Panc1 (cell line): Measurements from ENCODE around the gene TNPO2. TPM values are rescaled to one million over a fixed set of nuclear protein-coding genes. Genes with fewer than 3 reads are reported as not detected.

Experiments used
- ATAC-seq: fragments of 200-7000 bp; cut with Tn5 transposase; 2 replicates; pipeline ENCODE4 v1.9.1; 2020; ENCODE audit warnings: mild to moderate bottlenecking, moderate library complexity
- BruUV-seq: library from RNA; stranded (reverse); fragments of 400-500 nt; replicated peaks from 2 replicates; lab custom pipeline; 2021; lab: Mats Ljungman, UMichigan
- CTCF ChIA-PET: fragments of 300-600 bp; sonication (Branson Sonifier 250); formaldehyde crosslinking; loops from one replicate; lab custom pipeline; 2022; ENCODE audit warnings: antibody characterized with exemption; lab: Charles Lee
- POLR2A ChIA-PET: fragments of 300-600 bp; sonication (Branson Sonifier 250); formaldehyde crosslinking; loops from one replicate; lab custom pipeline; 2022; ENCODE audit warnings: antibody characterized with exemption; lab: Charles Lee
- DNase-seq: peaks from one replicate; pipeline ENCODE4 v3.0.0-alpha.2; 2010; ENCODE audit warnings: low read depth, low spot score
- H3K27ac ChIP-seq: 2 replicates; pipeline ENCODE4 v1.5.1; 2011; ENCODE audit warnings: mild to moderate bottlenecking, low read length, inconsistent platforms
- H3K27me3 ChIP-seq: fragments of 200-500 bp; sonication (Bioruptor generic); 2 replicates; pipeline ENCODE4 v1.6.0; 2014; ENCODE audit warnings: low read length, inconsistent platforms; ENCODE audit not compliant: control insufficient read depth, insufficient read depth
- H3K36me3 ChIP-seq: fragments of 200-500 bp; sonication (Bioruptor generic); 2 replicates; pipeline ENCODE4 v1.5.1; 2014; ENCODE audit warnings: inconsistent platforms, mild to moderate bottlenecking, low read length, moderate library complexity; ENCODE audit not compliant: control insufficient read depth, insufficient read depth
- H3K4me1 ChIP-seq: 2 replicates; pipeline ENCODE4 v1.5.1; 2011; ENCODE audit warnings: inconsistent platforms, mild to moderate bottlenecking, low read length, moderate library complexity; ENCODE audit not compliant: control insufficient read depth, insufficient read depth
- H3K4me3 ChIP-seq, 2 experiments: 2 replicates each; pipeline ENCODE4 v1.5.1; 2011 to 2012; ENCODE audit warnings: low read depth in 2 of 2, low read length in 2 of 2, mild to moderate bottlenecking in 2 of 2, inconsistent platforms in 1 of 2, moderate library complexity in 1 of 2
- H3K9me3 ChIP-seq: fragments of 200-500 bp; sonication (Bioruptor generic); 2 replicates; pipeline ENCODE4 v1.5.1; 2014; ENCODE audit warnings: low read depth, mild to moderate bottlenecking, inconsistent platforms, low read length, moderate library complexity; ENCODE audit not compliant: control insufficient read depth, insufficient read depth
- CTCF ChIP-seq: fragments of 450-650 bp; IDR thresholded peaks from 2 replicates; pipeline ENCODE4 v1.5.1; 2017; ENCODE audit warnings: mild to moderate bottlenecking
- POLR2AphosphoS5 ChIP-seq: IDR thresholded peaks from 2 replicates; pipeline ENCODE4 v1.6.1; 2012; ENCODE audit warnings: mild to moderate bottlenecking, low read depth, low read length, moderate library complexity
- REST ChIP-seq, 2 experiments: IDR thresholded peaks; 2 replicates each; pipeline ENCODE4 v1.6.1; 2011 to 2012; ENCODE audit warnings: low read depth in 2 of 2, control low read depth in 1 of 2, low read length in 1 of 2, mild to moderate bottlenecking in 1 of 2, moderate library complexity in 1 of 2; ENCODE audit not compliant: insufficient read depth in 1 of 2
- SIN3A ChIP-seq: IDR thresholded peaks from 2 replicates; pipeline ENCODE4 v1.6.1; 2012; ENCODE audit warnings: low read depth, mild to moderate bottlenecking, low read length, moderate library complexity, borderline replicate concordance; ENCODE audit not compliant: insufficient read depth
- TCF7L2 ChIP-seq: IDR thresholded peaks from 2 replicates; pipeline ENCODE4 v1.6.1; 2011; ENCODE audit warnings: mild to moderate bottlenecking, low read depth, low read length, inconsistent platforms
- in situ Hi-C: cut with HindIII; loops from 2 replicates; pipeline ENCODE4 v1.10.0; 2016; ENCODE audit warnings: low sequenced_read_pairs, low pct_unique_long_range_greater_than_20kb
- intact Hi-C: fragments of 100-400 bp; cut with micrococcal nuclease; formaldehyde crosslinking; loops from one replicate; pipeline ENCODE4 v1.10.0; 2022; ENCODE audit not compliant: unreplicated experiment
- total RNA-seq: library from RNA; stranded (reverse); gene quantifications from one replicate; pipeline ENCODE4 v1.2.1, GENCODE V29; 2021; ENCODE audit not compliant: unreplicated experiment

Gene TNPO2
- total RNA-seq, 1 experiment from 2014 or later: 83.3 TPM

GRCh38 chr19:12764698-12765097, 41.0 kb upstream of the TNPO2 start:
- H3K36me3 ChIP-seq: no peaks in the 10 kb centered on the region
- TF ChIP-seq CTCF (no peak), REST (IDR thresholded peaks at IDR 0.05; ENCODE audit: insufficient read depth in 1 of 2, low read depth in 2 of 2, low read length in 1 of 2) (no peak), TCF7L2 (no peak), POLR2AphosphoS5 (no peak), SIN3A (no peak)
- POLR2A ChIA-PET: no interaction called here
- no TSS peak for BruUV-seq
- intact Hi-C loops: loop anchor here (5.0 kb wide), 1 partner anchor 33 kb away; no protein-coding TSS in a partner anchor
- no peak overlapping the region for H3K27ac ChIP-seq
- DNase-seq: no peak
- no peaks in the 10 kb centered on the region for H3K4me1 ChIP-seq
- H3K27me3 ChIP-seq: no peaks in the 10 kb centered on the region
- CTCF ChIA-PET: interaction anchor here (0.6 to 1.4 kb wide), 3 partner anchors 28 to 80 kb away, joined by 4 to 12 read pairs (median 6); no protein-coding TSS in a partner anchor
- H3K9me3 ChIP-seq: no peaks in the 10 kb centered on the region
- in situ Hi-C loops: no loop called here
- no peak overlapping the region for H3K4me3 ChIP-seq
- no peak for ATAC-seq

- no peak overlapping the region for H3K27ac ChIP-seq
- H3K36me3 ChIP-seq: no peaks in the 10 kb centered on the region
- in situ Hi-C loops: no loop called here
- ChIA-PET CTCF (no interaction called here), POLR2A (no interaction called here)
- DNase-seq (no peak), ATAC-seq (no peak)
- intact Hi-C loops: loop anchor here (5.0 kb wide), 1 partner anchor 34 kb away; no protein-coding TSS in a partner anchor
- TF ChIP-seq SIN3A: no peak
- TF ChIP-seq TCF7L2: no peak
- no peak for TF ChIP-seq POLR2AphosphoS5
- no peak for TF ChIP-seq REST (IDR thresholded peaks at IDR 0.05; ENCODE audit: insufficient read depth in 1 of 2, low read depth in 2 of 2, low read length in 1 of 2)
- no peak for TF ChIP-seq CTCF
- no TSS peak for BruUV-seq
- no peaks in the 10 kb centered on the region for H3K27me3 ChIP-seq
- H3K9me3 ChIP-seq: no peaks in the 10 kb centered on the region
- H3K4me3 ChIP-seq: no peak overlapping the region
- no peaks in the 10 kb centered on the region for H3K4me1 ChIP-seq
These were observed 39.4 kb upstream of the TNPO2 start for GRCh38 chr19:12763100-12763499.
